A549 treated with RU486 at 1 μM for 4 hours (cell line): Measurements from ENCODE around the gene ACADL. TPM values are rescaled to one million over a fixed set of nuclear protein-coding genes. Genes with fewer than 3 reads are reported as not detected.

ENCODE experiments used
- total RNA-seq: library from RNA; stranded (reverse); fragments of 200-300 nt; extraction: Qiagen RNA extraction; gene quantifications from 5 replicates; pipeline ENCODE4 v1.2.3, GENCODE V29; 2022; ENCODE audit warnings: low read depth

Gene ACADL
- 0.09 to 0.18 TPM in 2 of 5 replicates, not detected in the others for total RNA-seq

GRCh38 chr2:210224941-210225672, at the start of gene ACADL:
TSS of gene ACADL (minus strand) at chr2:210225447. CDS start at chr2:210225263, 184 bp downstream.

GRCh38 chr2:210171309-210172218, 53.7 kb downstream of the ACADL start, which contains the start of gene KANSL1L:
TSS of gene KANSL1L (minus strand) at chr2:210171409. CDS start at chr2:210154582, 16,827 bp downstream.

Other genes with a start within 250 kb of the ACADL start
- 55.1 to 75.8 TPM (median 64.5 TPM) in 5 replicates for gene RPE, start 222.8 kb downstream of the ACADL start, total RNA-seq
- 0.28 to 0.48 TPM (median 0.41 TPM) in 5 replicates for gene KANSL1L, start 54.0 kb downstream of the ACADL start, total RNA-seq
- not detected in 5 replicates for gene MYL1, start 89.7 kb upstream of the ACADL start, total RNA-seq